Ammon's horn (tissue), 1 donor: Measurements from ENCODE around the gene HMGCS1.
"Not testable (repeated sequence)": the region's sequence is repeated elsewhere in the genome, so short reads cannot be mapped to it uniquely, and the experiment has no call there.

Source experiments
- DNase-seq: peaks from one replicate; pipeline ENCODE4 v3.0.0-alpha.2; 2016; ENCODE audit warnings: low spot score

Gene HMGCS1

GRCh38 chr5:43312076-43312661 is 1.0 kb downstream of the HMGCS1 start:
- DNase-seq = peak; percentile 17

GRCh38 chr5:43309637-43310036 is 3.6 kb downstream of the HMGCS1 start:
- DNase-seq = no peak

GRCh38 chr5:43309122-43309521 is 4.1 kb downstream of the HMGCS1 start:
- DNase-seq = no peak

- DNase-seq = not testable (repeated sequence)
Measured at GRCh38 chr5:43306954-43307353, 6.3 kb downstream of the HMGCS1 start.

GRCh38 chr5:43305948-43306565 is 7.2 kb downstream of the HMGCS1 start:
- peak; percentile 70 for DNase-seq

- DNase-seq = no peak
Measured at GRCh38 chr5:43304525-43304924, 8.7 kb downstream of the HMGCS1 start.

GRCh38 chr5:43303242-43303641 is 10.0 kb downstream of the HMGCS1 start:
- DNase-seq = no peak

GRCh38 chr5:43302481-43302880 is 10.7 kb downstream of the HMGCS1 start:
- DNase-seq = no peak

GRCh38 chr5:43301653-43302091 is 11.5 kb downstream of the HMGCS1 start:
- no peak for DNase-seq

- no peak for DNase-seq
Measured at GRCh38 chr5:43300112-43300511, 13.1 kb downstream of the HMGCS1 start.

GRCh38 chr5:43298443-43298842 is 14.8 kb downstream of the HMGCS1 start:
- no peak for DNase-seq

GRCh38 chr5:43296835-43297234 is 16.4 kb downstream of the HMGCS1 start:
- DNase-seq = no peak

- no peak for DNase-seq
Measured at GRCh38 chr5:43295202-43295601, 18.0 kb downstream of the HMGCS1 start.

- DNase-seq = no peak
Measured at GRCh38 chr5:43294226-43294625, 19.0 kb downstream of the HMGCS1 start.

- no peak for DNase-seq
Measured at GRCh38 chr5:43290726-43291125, 22.5 kb downstream of the HMGCS1 start.

- DNase-seq = no peak
Measured at GRCh38 chr5:43288269-43288831, 24.9 kb downstream of the HMGCS1 start.

GRCh38 chr5:43287493-43287892 is 25.7 kb downstream of the HMGCS1 start:
- DNase-seq = no peak

GRCh38 chr5:43286623-43287022 is 26.6 kb downstream of the HMGCS1 start:
- no peak for DNase-seq

GRCh38 chr5:43281840-43282658 is 31.2 kb downstream of the HMGCS1 start:
- no peak for DNase-seq

GRCh38 chr5:43279548-43280274 is 33.5 kb downstream of the HMGCS1 start:
- DNase-seq = no peak

GRCh38 chr5:43275391-43275790 is 37.8 kb downstream of the HMGCS1 start:
- no peak for DNase-seq

- DNase-seq = no peak
Measured at GRCh38 chr5:43274435-43275114, 38.6 kb downstream of the HMGCS1 start.
